ENCODE data around the gene PPP1R9A.

Gene PPP1R9A

GRCh38 chr7:95309951-95310350, 402.6 kb downstream of the PPP1R9A start:
- H3K4me3 ChIP-seq (ENCODE audit: low read length), result no peak overlapping the region
- no peak for TF ChIP-seq ZNF274 (IDR thresholded peaks at IDR 0.05; ENCODE audit: low read depth, low read length)

GRCh38 chr7:95311389-95311788, 404.0 kb downstream of the PPP1R9A start:
- H3K4me3 ChIP-seq (ENCODE audit: low read length), result no peak overlapping the region
- TF ChIP-seq ZNF274 (IDR thresholded peaks at IDR 0.05; ENCODE audit: low read depth, low read length), result no peak

GRCh38 chr7:95312561-95312960, 405.2 kb downstream of the PPP1R9A start:
- no peak overlapping the region for H3K4me3 ChIP-seq (ENCODE audit: low read length)
- no peak for TF ChIP-seq ZNF274 (IDR thresholded peaks at IDR 0.05; ENCODE audit: low read depth, low read length)

GRCh38 chr7:95316588-95316987, 409.2 kb downstream of the PPP1R9A start:
- no peak overlapping the region for H3K4me3 ChIP-seq (ENCODE audit: low read length)
- no peak for TF ChIP-seq ZNF274 (IDR thresholded peaks at IDR 0.05; ENCODE audit: low read depth, low read length)

- no peak for TF ChIP-seq ZNF274 (IDR thresholded peaks at IDR 0.05; ENCODE audit: low read depth, low read length)
- no peak overlapping the region for H3K4me3 ChIP-seq (ENCODE audit: low read length)
These were observed 410.2 kb downstream of the PPP1R9A start for GRCh38 chr7:95317546-95317945.

GRCh38 chr7:95317966-95318365, 410.6 kb downstream of the PPP1R9A start:
- no peak overlapping the region for H3K4me3 ChIP-seq (ENCODE audit: low read length)
- TF ChIP-seq ZNF274 (IDR thresholded peaks at IDR 0.05; ENCODE audit: low read depth, low read length), result no peak

GRCh38 chr7:95318501-95319100, 411.2 kb downstream of the PPP1R9A start:
- H3K4me3 ChIP-seq (ENCODE audit: low read length), result no peak overlapping the region
- no peak for TF ChIP-seq ZNF274 (IDR thresholded peaks at IDR 0.05; ENCODE audit: low read depth, low read length)

- TF ChIP-seq ZNF274 (IDR thresholded peaks at IDR 0.05; ENCODE audit: low read depth, low read length), result no peak
- H3K4me3 ChIP-seq (ENCODE audit: low read length), result no peak overlapping the region
These were observed 412.2 kb downstream of the PPP1R9A start for GRCh38 chr7:95319570-95319969.

- H3K4me3 ChIP-seq (ENCODE audit: low read length), result no peak overlapping the region
- TF ChIP-seq ZNF274 (IDR thresholded peaks at IDR 0.05; ENCODE audit: low read depth, low read length), result no peak
These were observed 413.3 kb downstream of the PPP1R9A start for GRCh38 chr7:95320651-95321050.

GRCh38 chr7:95321720-95322119, 414.3 kb downstream of the PPP1R9A start:
- TF ChIP-seq ZNF274 (IDR thresholded peaks at IDR 0.05; ENCODE audit: low read depth, low read length), result no peak
- H3K4me3 ChIP-seq (ENCODE audit: low read length), result no peak overlapping the region

GRCh38 chr7:95322396-95322795, 415.0 kb downstream of the PPP1R9A start:
- no peak for TF ChIP-seq ZNF274 (IDR thresholded peaks at IDR 0.05; ENCODE audit: low read depth, low read length)
- H3K4me3 ChIP-seq (ENCODE audit: low read length), result no peak overlapping the region

GRCh38 chr7:95322854-95323253, 415.5 kb downstream of the PPP1R9A start:
- no peak for TF ChIP-seq ZNF274 (IDR thresholded peaks at IDR 0.05; ENCODE audit: low read depth, low read length)
- H3K4me3 ChIP-seq (ENCODE audit: low read length), result no peak overlapping the region

GRCh38 chr7:95323410-95324129, 416.2 kb downstream of the PPP1R9A start:
- no peak for TF ChIP-seq ZNF274 (IDR thresholded peaks at IDR 0.05; ENCODE audit: low read depth, low read length)
- H3K4me3 ChIP-seq (ENCODE audit: low read length), result no peak overlapping the region

- no peak for TF ChIP-seq ZNF274 (IDR thresholded peaks at IDR 0.05; ENCODE audit: low read depth, low read length)
- no peak within 1 kb of the TSS for H3K4me3 ChIP-seq (ENCODE audit: low read length)
These were observed 417.0 kb downstream of the PPP1R9A start, which contains the start of gene PON1 for GRCh38 chr7:95324431-95324830. Gene PON1, minus strand, starts transcription at chr7:95324532. Its CDS starts 57 bp downstream, at chr7:95324475.

GRCh38 chr7:95327356-95327755, 420.0 kb downstream of the PPP1R9A start:
- no peak overlapping the region for H3K4me3 ChIP-seq (ENCODE audit: low read length)
- no peak for TF ChIP-seq ZNF274 (IDR thresholded peaks at IDR 0.05; ENCODE audit: low read depth, low read length)

All from GM08714 (cell line).